ENCODE measurements around the gene B4GALT2. TPM values are rescaled to one million over a fixed set of nuclear protein-coding genes. Genes with fewer than 3 reads are reported as not detected.
A peak's percentile ranks its signal among the peaks of the same experiment; 100 is the strongest.

B4GALT2 gene
- total RNA-seq, 1 donor from 2014 or later: 50.2 TPM

GRCh38 chr1:44030605-44031251, 51.7 kb downstream of the B4GALT2 start:
- peak; percentile 62 for DNase-seq

- DNase-seq: peak; percentile 31
These were observed 52.5 kb downstream of the B4GALT2 start, which contains the start of gene SLC6A9 for GRCh38 chr1:44031252-44032169. Gene SLC6A9 (minus strand): TSS chr1:44031462. CDS start chr1:44024277, 7,185 bp downstream.

GRCh38 chr1:44032170-44032790, 53.3 kb downstream of the B4GALT2 start:
- DNase-seq: no peak

GRCh38 chr1:44033041-44033575, 54.1 kb downstream of the B4GALT2 start:
- no peak for DNase-seq

- no peak for DNase-seq
These were observed 54.7 kb downstream of the B4GALT2 start for GRCh38 chr1:44033756-44034155.

GRCh38 chr1:44034423-44034822, 55.4 kb downstream of the B4GALT2 start:
- no peak for DNase-seq

- no peak for DNase-seq
These were observed 56.1 kb downstream of the B4GALT2 start for GRCh38 chr1:44034976-44035716.

GRCh38 chr1:44035726-44036408, 56.9 kb downstream of the B4GALT2 start:
- peak; percentile 7 for DNase-seq

- peak; percentile 85 for DNase-seq
These were observed 57.6 kb downstream of the B4GALT2 start for GRCh38 chr1:44036409-44037139.

- no peak for DNase-seq
These were observed 58.1 kb downstream of the B4GALT2 start for GRCh38 chr1:44037154-44037553.

- no peak for DNase-seq
These were observed 60.1 kb downstream of the B4GALT2 start for GRCh38 chr1:44038876-44039657.

GRCh38 chr1:44040418-44040817, 61.4 kb downstream of the B4GALT2 start:
- DNase-seq: no peak

Other genes with a start within 250 kb of the B4GALT2 start
- not detected in 2 replicates for gene ARTN, start 45.4 kb upstream of the B4GALT2 start, total RNA-seq
- gene IPO13, start 32.3 kb upstream of the B4GALT2 start, total RNA-seq: 14.8 and 17.3 TPM in 2 replicates
- 24.2 and 24.3 TPM in 2 replicates for gene DPH2, start 9.2 kb upstream of the B4GALT2 start, total RNA-seq
- 64.6 and 99.2 TPM in 2 replicates for gene ATP6V0B, start 4.2 kb upstream of the B4GALT2 start, total RNA-seq
- gene CCDC24, start 12.4 kb downstream of the B4GALT2 start, total RNA-seq: 1.7 and 2.2 TPM in 2 replicates
- 0.23 TPM in 1 of 2 replicates, not detected in the other for gene SLC6A9, start 52.3 kb downstream of the B4GALT2 start, total RNA-seq
- gene KLF17, start 139.6 kb downstream of the B4GALT2 start, total RNA-seq: not detected in 2 replicates
- not detected in 2 replicates for gene KLF18, start 162.4 kb downstream of the B4GALT2 start, total RNA-seq
- 13.0 and 16.5 TPM in 2 replicates for gene DMAP1, start 234.3 kb downstream of the B4GALT2 start, total RNA-seq

All from dermis blood vessel endothelial cell (primary cell).